ENCODE data around the gene LSM14B.

Gene LSM14B

DNA sequence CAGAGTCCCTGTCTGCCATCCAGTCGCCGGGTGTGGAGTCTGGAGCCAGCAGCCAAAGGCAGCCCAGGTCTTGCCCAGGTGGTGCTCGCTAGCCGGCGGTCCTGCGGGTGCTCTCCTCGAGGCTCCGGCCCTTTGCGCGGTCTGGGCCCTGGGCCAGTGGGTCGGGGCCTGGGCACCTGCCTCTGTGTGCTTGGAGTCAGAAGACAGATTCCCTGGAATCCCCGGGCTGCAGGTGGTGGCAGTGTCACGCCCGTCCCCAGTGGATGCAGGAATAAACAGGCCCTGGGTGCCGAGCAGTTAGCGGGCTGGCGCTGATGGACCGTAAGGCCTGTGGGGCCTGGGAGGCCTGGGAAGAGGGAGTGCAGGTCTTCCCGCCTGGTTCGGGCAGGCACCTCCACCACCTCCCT lies 26.6 kb downstream of the LSM14B start (continued):
- TF ChIP-seq, protein P1, sequence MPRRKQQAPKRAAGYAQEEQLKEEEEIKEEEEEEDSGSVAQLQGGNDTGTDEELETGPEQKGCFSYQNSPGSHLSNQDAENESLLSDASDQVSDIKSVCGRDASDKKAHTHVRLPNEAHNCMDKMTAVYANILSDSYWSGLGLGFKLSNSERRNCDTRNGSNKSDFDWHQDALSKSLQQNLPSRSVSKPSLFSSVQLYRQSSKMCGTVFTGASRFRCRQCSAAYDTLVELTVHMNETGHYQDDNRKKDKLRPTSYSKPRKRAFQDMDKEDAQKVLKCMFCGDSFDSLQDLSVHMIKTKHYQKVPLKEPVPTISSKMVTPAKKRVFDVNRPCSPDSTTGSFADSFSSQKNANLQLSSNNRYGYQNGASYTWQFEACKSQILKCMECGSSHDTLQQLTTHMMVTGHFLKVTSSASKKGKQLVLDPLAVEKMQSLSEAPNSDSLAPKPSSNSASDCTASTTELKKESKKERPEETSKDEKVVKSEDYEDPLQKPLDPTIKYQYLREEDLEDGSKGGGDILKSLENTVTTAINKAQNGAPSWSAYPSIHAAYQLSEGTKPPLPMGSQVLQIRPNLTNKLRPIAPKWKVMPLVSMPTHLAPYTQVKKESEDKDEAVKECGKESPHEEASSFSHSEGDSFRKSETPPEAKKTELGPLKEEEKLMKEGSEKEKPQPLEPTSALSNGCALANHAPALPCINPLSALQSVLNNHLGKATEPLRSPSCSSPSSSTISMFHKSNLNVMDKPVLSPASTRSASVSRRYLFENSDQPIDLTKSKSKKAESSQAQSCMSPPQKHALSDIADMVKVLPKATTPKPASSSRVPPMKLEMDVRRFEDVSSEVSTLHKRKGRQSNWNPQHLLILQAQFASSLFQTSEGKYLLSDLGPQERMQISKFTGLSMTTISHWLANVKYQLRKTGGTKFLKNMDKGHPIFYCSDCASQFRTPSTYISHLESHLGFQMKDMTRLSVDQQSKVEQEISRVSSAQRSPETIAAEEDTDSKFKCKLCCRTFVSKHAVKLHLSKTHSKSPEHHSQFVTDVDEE (CRISPR knock-in tag; IDR thresholded peaks at IDR 0.05), result no peak
- TF ChIP-seq ZFP3 (CRISPR knock-in tag; IDR thresholded peaks at IDR 0.05) (no peak), SNAI2 (CRISPR knock-in tag; IDR thresholded peaks at IDR 0.05) (no peak)
- TF ChIP-seq, protein P2, sequence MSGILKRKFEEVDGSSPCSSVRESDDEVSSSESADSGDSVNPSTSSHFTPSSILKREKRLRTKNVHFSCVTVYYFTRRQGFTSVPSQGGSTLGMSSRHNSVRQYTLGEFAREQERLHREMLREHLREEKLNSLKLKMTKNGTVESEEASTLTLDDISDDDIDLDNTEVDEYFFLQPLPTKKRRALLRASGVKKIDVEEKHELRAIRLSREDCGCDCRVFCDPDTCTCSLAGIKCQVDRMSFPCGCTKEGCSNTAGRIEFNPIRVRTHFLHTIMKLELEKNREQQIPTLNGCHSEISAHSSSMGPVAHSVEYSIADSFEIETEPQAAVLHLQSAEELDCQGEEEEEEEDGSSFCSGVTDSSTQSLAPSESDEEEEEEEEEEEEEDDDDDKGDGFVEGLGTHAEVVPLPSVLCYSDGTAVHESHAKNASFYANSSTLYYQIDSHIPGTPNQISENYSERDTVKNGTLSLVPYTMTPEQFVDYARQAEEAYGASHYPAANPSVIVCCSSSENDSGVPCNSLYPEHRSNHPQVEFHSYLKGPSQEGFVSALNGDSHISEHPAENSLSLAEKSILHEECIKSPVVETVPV (CRISPR knock-in tag; IDR thresholded peaks at IDR 0.05), result no peak

DNA sequence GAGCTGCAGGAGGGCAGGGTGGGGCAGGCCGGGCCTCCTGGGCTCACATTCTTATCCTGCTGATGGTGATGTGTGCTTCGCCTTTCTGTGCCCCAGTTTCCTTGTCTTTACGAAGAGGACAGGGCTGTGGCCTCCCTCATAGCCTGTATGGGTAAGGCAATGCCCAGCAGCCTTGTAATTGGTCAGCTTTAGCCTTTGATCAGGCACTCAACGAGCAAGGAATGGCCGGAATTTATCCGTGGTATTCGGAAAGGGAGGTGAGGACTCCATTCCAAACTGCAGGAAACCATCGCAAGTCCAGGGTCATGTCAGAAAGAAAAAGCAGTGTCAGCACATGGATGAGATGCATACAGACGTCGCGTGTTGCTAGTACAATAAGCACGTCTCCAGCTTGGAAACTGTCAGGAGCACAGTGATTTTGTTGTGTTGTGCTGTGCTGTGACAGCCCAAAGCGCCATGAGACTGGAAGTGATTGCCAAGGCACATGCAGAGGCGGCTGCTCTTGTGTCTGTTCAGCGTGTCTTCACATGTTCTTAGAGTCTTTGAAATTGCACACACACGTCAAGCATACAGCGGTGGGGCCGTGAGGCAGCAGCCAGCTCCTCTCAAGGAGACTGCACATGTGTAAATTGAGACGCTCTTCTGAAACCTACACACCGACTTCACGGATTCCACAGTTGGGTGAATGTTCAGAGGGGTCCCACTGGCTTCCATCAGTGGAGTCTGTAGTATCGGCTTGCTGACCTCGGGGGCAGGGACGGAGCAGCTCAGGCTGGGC lies 27.4 kb downstream of the LSM14B start:
- no peak for ATAC-seq
- TF ChIP-seq TOX (CRISPR knock-in tag; IDR thresholded peaks at IDR 0.05; ENCODE audit: borderline replicate concordance), result no peak
- TF ChIP-seq, protein P2 (CRISPR knock-in tag; IDR thresholded peaks at IDR 0.05), result no peak
- TF ChIP-seq PPARA (CRISPR knock-in tag; IDR thresholded peaks at IDR 0.05; ENCODE audit: borderline replicate concordance), result no peak
- TF ChIP-seq SNAI2 (CRISPR knock-in tag; IDR thresholded peaks at IDR 0.05), result no peak

DNA sequence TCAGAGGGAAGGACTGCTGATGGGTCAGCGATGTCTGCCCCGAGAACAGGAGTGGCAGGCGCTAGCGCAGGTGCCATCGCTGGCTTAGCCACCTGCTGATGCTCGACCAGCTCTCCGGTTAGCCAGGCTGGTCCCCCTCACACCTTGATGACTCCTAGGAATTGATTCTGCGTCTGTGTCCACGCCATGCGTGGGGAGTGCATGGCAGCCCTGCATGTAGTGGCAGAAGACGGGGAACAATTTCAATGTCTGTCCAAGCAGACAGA lies 28.0 kb downstream of the LSM14B start:
- ATAC-seq, result no peak
- TF ChIP-seq TOX (CRISPR knock-in tag; IDR thresholded peaks at IDR 0.05; ENCODE audit: borderline replicate concordance), result no peak
- TF ChIP-seq ZFP3 (CRISPR knock-in tag; IDR thresholded peaks at IDR 0.05), result no peak
- no peak for TF ChIP-seq BACH2 (CRISPR knock-in tag; IDR thresholded peaks at IDR 0.05; ENCODE audit: borderline replicate concordance)
- TF ChIP-seq ISL1 (CRISPR knock-in tag; IDR thresholded peaks at IDR 0.05), result no peak
- no peak for TF ChIP-seq ZNF8 (CRISPR knock-in tag; IDR thresholded peaks at IDR 0.05)
- no peak for TF ChIP-seq ZC3H10 (CRISPR knock-in tag; IDR thresholded peaks at IDR 0.05)
- no peak for TF ChIP-seq ESRRG (CRISPR knock-in tag; IDR thresholded peaks at IDR 0.05)
- no peak for TF ChIP-seq RARB (CRISPR knock-in tag; IDR thresholded peaks at IDR 0.05)
- no peak for TF ChIP-seq PPARA (CRISPR knock-in tag; IDR thresholded peaks at IDR 0.05; ENCODE audit: borderline replicate concordance)
- TF ChIP-seq, protein P2 (CRISPR knock-in tag; IDR thresholded peaks at IDR 0.05), result no peak
- TF ChIP-seq, protein P3, sequence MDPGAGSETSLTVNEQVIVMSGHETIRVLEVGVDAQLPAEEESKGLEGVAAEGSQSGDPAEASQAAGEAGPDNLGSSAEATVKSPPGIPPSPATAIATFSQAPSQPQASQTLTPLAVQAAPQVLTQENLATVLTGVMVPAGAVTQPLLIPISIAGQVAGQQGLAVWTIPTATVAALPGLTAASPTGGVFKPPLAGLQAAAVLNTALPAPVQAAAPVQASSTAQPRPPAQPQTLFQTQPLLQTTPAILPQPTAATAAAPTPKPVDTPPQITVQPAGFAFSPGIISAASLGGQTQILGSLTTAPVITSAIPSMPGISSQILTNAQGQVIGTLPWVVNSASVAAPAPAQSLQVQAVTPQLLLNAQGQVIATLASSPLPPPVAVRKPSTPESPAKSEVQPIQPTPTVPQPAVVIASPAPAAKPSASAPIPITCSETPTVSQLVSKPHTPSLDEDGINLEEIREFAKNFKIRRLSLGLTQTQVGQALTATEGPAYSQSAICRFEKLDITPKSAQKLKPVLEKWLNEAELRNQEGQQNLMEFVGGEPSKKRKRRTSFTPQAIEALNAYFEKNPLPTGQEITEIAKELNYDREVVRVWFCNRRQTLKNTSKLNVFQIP (CRISPR knock-in tag; IDR thresholded peaks at IDR 0.05; ENCODE audit: borderline replicate concordance, low read depth), result no peak
- TF ChIP-seq OSR1 (CRISPR knock-in tag; IDR thresholded peaks at IDR 0.05), result no peak
- TF ChIP-seq CSDC2 (CRISPR knock-in tag; IDR thresholded peaks at IDR 0.05), result no peak
- TF ChIP-seq ZNF565 (CRISPR knock-in tag; conservative IDR thresholded peaks at IDR 0.05; ENCODE audit: low read depth), result no peak
- no peak for TF ChIP-seq SNAI2 (CRISPR knock-in tag; IDR thresholded peaks at IDR 0.05)
- TF ChIP-seq, protein P1 (CRISPR knock-in tag; IDR thresholded peaks at IDR 0.05), result no peak
- no peak for TF ChIP-seq ZFP30 (CRISPR knock-in tag; IDR thresholded peaks at IDR 0.05)
- TF ChIP-seq GLIS3 (CRISPR knock-in tag; IDR thresholded peaks at IDR 0.05), result no peak
- TF ChIP-seq, protein P4, sequence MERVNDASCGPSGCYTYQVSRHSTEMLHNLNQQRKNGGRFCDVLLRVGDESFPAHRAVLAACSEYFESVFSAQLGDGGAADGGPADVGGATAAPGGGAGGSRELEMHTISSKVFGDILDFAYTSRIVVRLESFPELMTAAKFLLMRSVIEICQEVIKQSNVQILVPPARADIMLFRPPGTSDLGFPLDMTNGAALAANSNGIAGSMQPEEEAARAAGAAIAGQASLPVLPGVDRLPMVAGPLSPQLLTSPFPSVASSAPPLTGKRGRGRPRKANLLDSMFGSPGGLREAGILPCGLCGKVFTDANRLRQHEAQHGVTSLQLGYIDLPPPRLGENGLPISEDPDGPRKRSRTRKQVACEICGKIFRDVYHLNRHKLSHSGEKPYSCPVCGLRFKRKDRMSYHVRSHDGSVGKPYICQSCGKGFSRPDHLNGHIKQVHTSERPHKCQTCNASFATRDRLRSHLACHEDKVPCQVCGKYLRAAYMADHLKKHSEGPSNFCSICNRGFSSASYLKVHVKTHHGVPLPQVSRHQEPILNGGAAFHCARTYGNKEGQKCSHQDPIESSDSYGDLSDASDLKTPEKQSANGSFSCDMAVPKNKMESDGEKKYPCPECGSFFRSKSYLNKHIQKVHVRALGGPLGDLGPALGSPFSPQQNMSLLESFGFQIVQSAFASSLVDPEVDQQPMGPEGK (CRISPR knock-in tag; IDR thresholded peaks at IDR 0.05; ENCODE audit: borderline replicate concordance), result no peak

Measured in SK-N-SH treated with all-trans-retinoic acid at 6 μM for 48 hours (cell line).